ENCODE data around the gene BAZ2A.

The BAZ2A gene

DNA sequence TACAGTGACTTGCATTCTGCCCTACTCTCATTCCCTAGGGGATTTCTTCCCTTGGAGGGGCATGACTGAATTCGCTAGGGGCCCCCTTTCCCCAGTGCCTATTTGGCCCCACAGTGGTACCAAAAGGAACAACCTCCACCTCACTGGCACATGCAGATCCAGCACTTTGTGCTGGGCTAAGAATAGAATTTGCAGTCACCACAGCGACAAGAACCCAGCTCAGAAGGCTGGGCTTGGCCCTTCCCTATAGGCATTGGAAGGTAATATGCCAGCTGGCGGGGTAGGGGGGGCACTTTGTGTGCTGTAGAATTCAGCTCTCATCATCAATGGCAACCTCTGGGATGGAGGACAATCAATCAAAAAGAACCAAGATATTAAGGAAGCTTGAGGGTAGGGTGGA is 13.9 kb downstream of the BAZ2A start:
- Histone ChIP-seq H3K79me2 (ENCODE audit: insufficient read depth, low read depth) (peaks cover 59% of the 10 kb centered on the region), H3K4me3 (IDR thresholded peaks at IDR 0.05; ENCODE audit: insufficient read depth, low read depth, low read length) (no peak overlapping the region), H3K4me1 (ENCODE audit: low read depth, poor library complexity, severe bottlenecking) (peaks cover 44% of the 10 kb centered on the region), H4K20me1 (ENCODE audit: insufficient read depth) (0 out of 2 replicates have a peak, but pooled peaks cover 21% of the 10 kb centered on the region), H3K9ac (no peak overlapping the region), H3K27me3 (ENCODE audit: insufficient read depth, low read depth) (no peaks in the 10 kb centered on the region), H2AFZ (ENCODE audit: low read depth) (no peak overlapping the region), H3K27ac (no peak overlapping the region), H3K36me3 (ENCODE audit: insufficient read depth) (peaks cover 57% of the 10 kb centered on the region), H3K4me2 (no peak overlapping the region)
- TF ChIP-seq, protein P1, sequence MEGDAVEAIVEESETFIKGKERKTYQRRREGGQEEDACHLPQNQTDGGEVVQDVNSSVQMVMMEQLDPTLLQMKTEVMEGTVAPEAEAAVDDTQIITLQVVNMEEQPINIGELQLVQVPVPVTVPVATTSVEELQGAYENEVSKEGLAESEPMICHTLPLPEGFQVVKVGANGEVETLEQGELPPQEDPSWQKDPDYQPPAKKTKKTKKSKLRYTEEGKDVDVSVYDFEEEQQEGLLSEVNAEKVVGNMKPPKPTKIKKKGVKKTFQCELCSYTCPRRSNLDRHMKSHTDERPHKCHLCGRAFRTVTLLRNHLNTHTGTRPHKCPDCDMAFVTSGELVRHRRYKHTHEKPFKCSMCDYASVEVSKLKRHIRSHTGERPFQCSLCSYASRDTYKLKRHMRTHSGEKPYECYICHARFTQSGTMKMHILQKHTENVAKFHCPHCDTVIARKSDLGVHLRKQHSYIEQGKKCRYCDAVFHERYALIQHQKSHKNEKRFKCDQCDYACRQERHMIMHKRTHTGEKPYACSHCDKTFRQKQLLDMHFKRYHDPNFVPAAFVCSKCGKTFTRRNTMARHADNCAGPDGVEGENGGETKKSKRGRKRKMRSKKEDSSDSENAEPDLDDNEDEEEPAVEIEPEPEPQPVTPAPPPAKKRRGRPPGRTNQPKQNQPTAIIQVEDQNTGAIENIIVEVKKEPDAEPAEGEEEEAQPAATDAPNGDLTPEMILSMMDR (conservative IDR thresholded peaks at IDR 0.05; ENCODE audit: low read depth, low read length) = no peak

DNA sequence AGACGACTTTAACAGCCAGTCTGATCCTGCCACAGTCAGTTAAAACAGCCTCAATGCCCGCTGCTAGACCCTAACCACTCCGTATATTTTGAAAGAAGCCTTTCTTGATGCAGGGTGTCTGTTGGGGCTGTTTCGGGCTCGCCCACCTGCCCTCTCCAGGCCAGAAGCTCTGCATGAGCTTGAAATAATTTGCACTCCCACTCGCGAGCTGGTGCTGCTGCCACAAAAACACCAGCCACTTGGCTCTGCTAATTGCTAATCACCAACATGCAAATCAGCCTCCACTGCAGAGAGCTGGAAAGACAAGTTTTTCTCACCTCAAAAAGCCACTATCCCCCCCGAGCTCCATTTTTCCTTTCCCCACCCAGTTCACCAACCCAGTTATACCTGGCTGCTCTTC is 15.5 kb downstream of the BAZ2A start:
- H3K4me3 ChIP-seq (IDR thresholded peaks at IDR 0.05; ENCODE audit: insufficient read depth, low read depth, low read length) = no peak overlapping the region
- peaks cover 37% of the 10 kb centered on the region for H3K4me1 ChIP-seq (ENCODE audit: low read depth, poor library complexity, severe bottlenecking)
- peaks cover 43% of the 10 kb centered on the region for H3K79me2 ChIP-seq (ENCODE audit: insufficient read depth, low read depth)
- peaks cover 18% of the 10 kb centered on the region; the same call in 1 of the 2 replicates for H4K20me1 ChIP-seq (ENCODE audit: insufficient read depth)
- TF ChIP-seq, protein P1 (conservative IDR thresholded peaks at IDR 0.05; ENCODE audit: low read depth, low read length) = no peak
- H3K27me3 ChIP-seq (ENCODE audit: insufficient read depth, low read depth) = no peaks in the 10 kb centered on the region
- no peak overlapping the region for H3K9ac ChIP-seq
- H2AFZ ChIP-seq (ENCODE audit: low read depth) = no peak overlapping the region
- H3K4me2 ChIP-seq = no peak overlapping the region
- no peak overlapping the region for H3K27ac ChIP-seq
- H3K36me3 ChIP-seq (ENCODE audit: insufficient read depth) = peaks cover 65% of the 10 kb centered on the region

DNA sequence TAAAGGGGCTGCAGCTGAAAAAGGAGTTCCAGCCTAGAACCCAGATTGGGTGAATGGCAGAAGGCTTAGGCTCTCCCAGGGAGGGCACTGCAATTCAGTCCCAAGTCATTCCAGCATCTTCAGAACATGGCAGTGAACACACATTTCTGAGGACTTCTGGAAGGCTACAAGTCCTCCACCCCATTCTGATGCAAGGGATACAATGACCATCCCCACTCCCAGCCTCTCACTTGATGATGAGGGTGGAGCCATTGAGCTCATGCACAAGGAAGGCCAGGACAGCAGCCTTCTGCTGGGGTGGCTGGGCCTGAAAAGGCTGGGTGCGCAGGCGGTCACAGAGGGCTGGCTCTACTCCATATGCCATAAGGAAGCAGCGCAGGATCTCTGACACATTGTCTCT is 25.8 kb downstream of the BAZ2A start:
- H3K27me3 ChIP-seq (ENCODE audit: insufficient read depth, low read depth) = no peaks in the 10 kb centered on the region
- H3K36me3 ChIP-seq (ENCODE audit: insufficient read depth) = peaks cover 74% of the 10 kb centered on the region; the same call in 1 of the 2 replicates
- TF ChIP-seq, protein P1 (conservative IDR thresholded peaks at IDR 0.05; ENCODE audit: low read depth, low read length) = no peak

DNA sequence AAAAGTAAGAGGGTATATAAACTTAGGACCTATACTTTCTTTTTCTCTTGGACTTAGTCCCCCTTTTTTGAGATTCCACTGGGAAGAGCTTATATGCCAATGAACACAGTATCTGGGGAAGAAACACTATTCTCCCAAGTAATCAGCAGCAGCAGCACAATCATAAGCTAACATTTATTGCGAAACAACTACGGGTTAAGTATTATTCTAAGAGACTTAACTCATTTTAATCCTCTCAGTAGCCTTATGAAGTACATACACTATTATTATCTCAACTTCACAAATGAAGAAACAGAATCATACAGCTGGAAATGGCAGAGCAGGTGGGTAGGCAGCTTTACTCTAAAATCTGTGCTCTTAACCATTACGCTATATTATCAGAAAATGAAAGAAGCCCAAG is 27.9 kb downstream of the BAZ2A start:
- H2AFZ ChIP-seq (ENCODE audit: low read depth) = no peak overlapping the region
- no peaks in the 10 kb centered on the region for H3K79me2 ChIP-seq (ENCODE audit: insufficient read depth, low read depth)
- TF ChIP-seq, protein P1 (conservative IDR thresholded peaks at IDR 0.05; ENCODE audit: low read depth, low read length) = no peak
- no peak overlapping the region for H3K4me2 ChIP-seq
- H3K27me3 ChIP-seq (ENCODE audit: insufficient read depth, low read depth) = no peaks in the 10 kb centered on the region
- no peaks in the 10 kb centered on the region for H4K20me1 ChIP-seq (ENCODE audit: insufficient read depth)
- H3K9ac ChIP-seq = no peak overlapping the region
- H3K4me1 ChIP-seq (ENCODE audit: low read depth, poor library complexity, severe bottlenecking) = no peaks in the 10 kb centered on the region
- H3K4me3 ChIP-seq (IDR thresholded peaks at IDR 0.05; ENCODE audit: insufficient read depth, low read depth, low read length) = no peak overlapping the region
- H3K36me3 ChIP-seq (ENCODE audit: insufficient read depth) = peaks cover 73% of the 10 kb centered on the region; the same call in 1 of the 2 replicates
- no peak overlapping the region for H3K27ac ChIP-seq

More for the DNA sequence above, 25.8 kb downstream of the BAZ2A start:
- Histone ChIP-seq H3K9ac (no peak overlapping the region), H3K27ac (no peak overlapping the region), H3K79me2 (ENCODE audit: insufficient read depth, low read depth) (no peaks in the 10 kb centered on the region), H2AFZ (ENCODE audit: low read depth) (no peak overlapping the region), H3K4me1 (ENCODE audit: low read depth, poor library complexity, severe bottlenecking) (no peaks in the 10 kb centered on the region), H3K4me2 (no peak overlapping the region), H3K4me3 (IDR thresholded peaks at IDR 0.05; ENCODE audit: insufficient read depth, low read depth, low read length) (no peak overlapping the region), H4K20me1 (ENCODE audit: insufficient read depth) (no peaks in the 10 kb centered on the region)
